Adipocyte (in vitro differentiated cells): Measurements from ENCODE around the gene NUTM2G.
"Not testable (repeated sequence)": the region's sequence is repeated elsewhere in the genome, so short reads cannot be mapped to it uniquely, and the experiment has no call there.

Experiments used
- DNase-seq: peaks from one replicate; pipeline ENCODE4 v3.0.0-alpha.2; 2015; ENCODE audit warnings: low read depth
- H3K27me3 ChIP-seq: replicated peaks from 2 replicates; pipeline ENCODE4 v1.7.0; 2013; ENCODE audit warnings: mild to moderate bottlenecking, low read length, moderate library complexity; ENCODE audit not compliant: control insufficient read depth, insufficient read depth
- H3K36me3 ChIP-seq: 2 replicates; pipeline ENCODE4 v1.7.0; 2013; ENCODE audit warnings: low read length, mild to moderate bottlenecking, moderate library complexity; ENCODE audit not compliant: control insufficient read depth, insufficient read depth, severe bottlenecking
- H3K4me1 ChIP-seq: 2 replicates; pipeline ENCODE4 v1.7.0; 2013; ENCODE audit warnings: mild to moderate bottlenecking, low read length, moderate library complexity; ENCODE audit not compliant: control insufficient read depth, insufficient read depth
- H3K4me3 ChIP-seq: 2 replicates; pipeline ENCODE4 v1.7.0; 2013; ENCODE audit warnings: mild to moderate bottlenecking, low read length, moderate library complexity
- H3K9ac ChIP-seq: 2 replicates; pipeline ENCODE4 v1.7.0; 2013; ENCODE audit warnings: mild to moderate bottlenecking, low read length, moderate library complexity
- H3K9me3 ChIP-seq: 2 replicates; pipeline ENCODE4 v1.7.0; 2013; ENCODE audit warnings: mild to moderate bottlenecking, low read length, moderate library complexity; ENCODE audit not compliant: control insufficient read depth

The NUTM2G gene

DNA sequence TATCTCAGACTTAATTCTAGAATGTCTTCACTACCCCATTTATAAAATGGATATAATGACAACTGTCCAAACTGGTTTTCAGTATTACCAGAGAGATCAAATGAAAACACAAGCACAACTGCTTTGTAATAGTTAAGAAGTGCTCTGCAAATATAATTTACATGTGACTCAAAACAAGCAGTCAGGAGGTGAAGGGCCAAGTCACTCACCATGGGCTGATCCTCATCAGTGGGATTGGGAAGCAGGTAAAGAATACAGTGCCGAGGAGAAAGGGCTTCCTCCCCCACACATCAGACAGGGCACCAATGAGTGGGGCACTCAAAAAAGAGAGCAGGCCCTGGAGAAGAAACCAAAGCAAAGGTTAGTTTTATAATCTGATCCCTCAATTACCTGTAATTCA is 20.7 kb downstream of the NUTM2G start:
- not testable (repeated sequence) for H3K9ac ChIP-seq, H3K4me1 ChIP-seq

DNA sequence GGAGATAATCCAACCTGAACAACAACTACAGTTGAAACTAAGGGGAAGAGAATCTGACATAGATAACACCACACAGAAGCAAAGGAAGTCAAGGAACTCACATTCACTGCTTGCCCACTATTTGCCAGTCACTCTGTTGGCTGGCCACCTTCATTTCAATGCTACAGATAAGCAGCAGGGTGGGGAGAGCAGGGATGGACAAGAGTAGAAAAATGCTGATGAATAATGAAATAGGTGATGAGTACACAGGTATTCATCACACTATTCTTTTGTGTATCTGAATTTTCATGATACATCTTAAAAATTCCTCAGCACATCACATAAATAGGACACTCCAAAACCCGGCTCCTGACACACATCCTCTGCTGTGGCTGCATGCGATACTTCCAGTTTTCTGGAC is 21.9 kb downstream of the NUTM2G start:
- not testable (repeated sequence) for H3K4me3 ChIP-seq, H3K4me1 ChIP-seq, DNase-seq

More for the DNA sequence above, 20.7 kb downstream of the NUTM2G start:
- H3K36me3 ChIP-seq, H3K27me3 ChIP-seq, DNase-seq, H3K9me3 ChIP-seq, H3K4me3 ChIP-seq: not testable (repeated sequence)

DNA sequence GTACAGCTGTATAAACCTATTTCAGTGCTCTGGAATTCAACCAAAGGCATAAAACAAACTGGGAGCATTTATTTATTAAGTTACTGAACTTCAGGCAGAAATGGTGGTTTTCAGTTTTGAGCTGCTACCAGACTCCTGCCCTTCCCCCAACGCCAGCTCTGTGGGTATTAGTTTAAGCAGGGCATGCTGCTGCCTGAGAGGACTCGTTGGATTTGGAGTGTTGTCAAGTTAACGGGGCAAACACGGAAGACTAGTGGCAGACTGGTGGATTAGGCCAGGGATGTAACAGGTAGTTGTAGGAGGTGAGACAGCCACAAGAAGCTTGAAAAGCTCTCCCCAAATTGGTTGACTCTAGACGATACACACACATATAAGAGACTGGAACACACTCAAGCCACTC is 38.9 kb downstream of the NUTM2G start:
- H3K36me3 ChIP-seq, H3K9ac ChIP-seq, H3K4me1 ChIP-seq, H3K27me3 ChIP-seq, H3K9me3 ChIP-seq, DNase-seq, H3K4me3 ChIP-seq: not testable (repeated sequence)

More for the DNA sequence above, 21.9 kb downstream of the NUTM2G start:
- H3K27me3 ChIP-seq, H3K9ac ChIP-seq, H3K9me3 ChIP-seq, H3K36me3 ChIP-seq: not testable (repeated sequence)

DNA sequence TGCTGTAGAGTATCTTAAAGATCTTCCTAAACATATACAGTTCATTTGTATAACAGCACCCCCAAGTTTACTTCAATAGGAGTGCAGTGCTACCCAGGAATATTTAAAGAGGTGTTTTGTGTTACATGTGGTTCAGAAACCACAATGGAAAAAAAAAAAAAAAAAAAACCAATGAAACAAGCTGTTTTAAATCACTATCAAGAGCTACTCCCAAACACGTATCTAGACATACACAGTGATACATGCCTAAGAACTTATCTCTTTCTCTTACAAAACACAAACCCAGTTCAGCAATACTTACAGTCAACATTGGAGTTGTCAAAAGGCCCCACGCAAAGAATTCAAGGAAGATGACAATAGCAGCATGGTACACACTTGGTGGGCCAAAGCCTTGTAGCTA is 43.9 kb downstream of the NUTM2G start:
- H3K27me3 ChIP-seq, H3K4me3 ChIP-seq, H3K9ac ChIP-seq, H3K9me3 ChIP-seq, DNase-seq, H3K36me3 ChIP-seq, H3K4me1 ChIP-seq: not testable (repeated sequence)

DNA sequence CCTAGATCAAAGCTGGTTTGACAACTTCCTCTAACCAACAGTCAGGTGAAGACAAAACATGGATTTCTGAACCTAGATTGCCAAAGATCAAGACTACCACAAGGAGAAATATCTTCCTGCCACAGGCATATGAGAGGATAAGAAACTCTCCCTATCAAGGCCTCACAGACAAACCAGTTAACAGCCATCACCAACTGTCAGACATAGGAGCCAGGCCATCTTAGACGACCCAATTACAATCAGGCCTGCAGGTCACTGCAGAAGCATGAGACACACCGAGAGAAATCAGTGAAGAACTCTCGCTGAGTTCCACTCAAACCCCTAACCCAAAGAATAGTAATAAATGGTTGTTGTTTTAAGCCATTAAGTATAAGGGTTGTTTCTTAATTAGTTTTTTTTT is 45.4 kb downstream of the NUTM2G start:
- not testable (repeated sequence) for H3K9me3 ChIP-seq, H3K9ac ChIP-seq, H3K27me3 ChIP-seq, H3K4me3 ChIP-seq, H3K36me3 ChIP-seq, DNase-seq, H3K4me1 ChIP-seq

DNA sequence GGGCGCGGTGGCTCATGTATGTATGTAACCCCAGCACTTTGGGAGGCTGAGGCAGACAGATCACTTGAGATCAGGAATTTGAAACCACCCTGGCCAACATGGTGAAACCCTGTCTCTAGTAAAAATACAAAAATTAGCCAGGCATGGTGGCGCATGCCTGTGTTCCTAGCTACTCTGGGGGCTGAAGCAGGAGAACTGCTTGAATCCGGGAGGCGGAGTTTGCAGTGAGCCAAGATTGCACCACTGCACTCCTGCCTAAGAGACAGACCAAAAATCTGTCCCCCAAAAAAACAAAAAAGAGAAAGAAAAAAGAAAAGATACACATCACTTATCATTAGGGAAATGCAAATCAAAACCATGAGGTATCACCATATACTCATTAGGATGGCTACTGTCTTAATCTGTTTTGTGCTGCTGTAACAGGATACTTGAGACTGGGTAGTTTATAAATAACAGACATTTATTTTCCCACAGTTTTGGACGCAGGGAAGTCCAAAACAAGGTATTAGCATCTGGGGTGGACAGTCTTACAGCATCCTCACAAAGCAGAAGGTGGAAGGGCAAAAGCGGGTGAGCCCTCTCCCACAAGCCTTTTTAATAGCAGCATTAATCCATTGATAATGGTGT is 55.0 kb downstream of the NUTM2G start:
- H3K9me3 ChIP-seq, H3K27me3 ChIP-seq, H3K4me1 ChIP-seq, H3K4me3 ChIP-seq, DNase-seq, H3K36me3 ChIP-seq, H3K9ac ChIP-seq: not testable (repeated sequence)

DNA sequence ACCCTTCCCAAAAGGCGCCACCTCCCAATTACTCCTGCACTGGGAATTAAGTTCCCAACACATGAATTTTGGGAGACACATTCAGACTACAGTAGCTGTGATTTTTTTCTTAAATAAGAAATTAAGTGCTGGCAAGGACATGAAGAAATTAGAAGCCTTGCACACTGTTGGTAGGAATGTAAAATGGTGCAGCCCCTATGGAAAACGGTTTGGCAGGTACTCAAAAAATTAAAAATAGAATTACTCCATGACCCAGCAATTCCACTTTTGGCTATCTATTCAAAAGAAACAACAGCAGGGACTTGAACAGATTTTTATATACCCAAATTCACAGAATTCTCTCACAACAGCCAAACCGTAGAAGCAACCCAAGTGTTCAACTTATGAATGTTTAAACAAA is 55.5 kb downstream of the NUTM2G start:
- not testable (repeated sequence) for H3K27me3 ChIP-seq, DNase-seq, H3K4me1 ChIP-seq, H3K9me3 ChIP-seq, H3K9ac ChIP-seq, H3K36me3 ChIP-seq, H3K4me3 ChIP-seq

DNA sequence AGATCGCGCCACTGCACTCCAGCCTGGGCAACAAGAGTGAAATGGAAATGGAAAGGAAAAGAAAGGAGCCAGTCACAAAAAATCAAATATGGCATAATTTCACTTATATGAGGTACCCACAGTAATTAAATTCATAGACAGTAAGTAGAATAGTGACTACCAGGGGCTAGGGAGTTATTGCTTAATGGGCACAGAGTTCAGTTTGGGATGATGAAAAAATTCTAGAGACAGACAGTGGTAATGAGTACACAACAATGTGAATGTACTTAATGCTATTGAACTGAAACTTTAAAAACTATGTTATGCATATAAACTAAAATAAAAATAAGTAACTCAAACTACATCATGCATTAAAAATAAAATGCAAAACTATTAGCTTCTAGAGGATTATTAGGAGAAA is 56.2 kb downstream of the NUTM2G start:
- DNase-seq, H3K4me3 ChIP-seq, H3K36me3 ChIP-seq, H3K27me3 ChIP-seq, H3K9ac ChIP-seq, H3K4me1 ChIP-seq, H3K9me3 ChIP-seq: not testable (repeated sequence)
